ENCODE results near the gene ANKRD52.
"Not testable (repeated sequence)": the region's sequence is repeated elsewhere in the genome, so short reads cannot be mapped to it uniquely, and the experiment has no call there.

ANKRD52 gene

DNA sequence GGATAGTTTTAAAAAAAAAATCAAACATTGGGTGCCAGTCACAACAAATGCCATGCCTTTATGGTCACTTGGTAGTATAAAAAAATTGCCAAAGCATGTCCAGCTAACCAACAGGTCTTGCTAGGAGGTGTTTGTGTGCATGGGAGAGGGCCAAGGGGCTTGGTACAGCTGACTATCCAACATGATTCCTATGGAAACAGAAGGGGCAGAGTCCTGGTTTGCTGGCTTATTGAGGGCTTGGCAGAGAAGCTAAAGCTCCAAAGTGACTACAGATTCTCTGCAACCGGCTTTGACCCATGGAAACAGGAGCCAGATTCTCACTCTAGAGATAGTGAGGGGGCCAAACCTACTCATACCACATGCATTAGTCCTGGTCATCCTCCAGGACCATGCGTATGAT, 14.3 kb upstream of the ANKRD52 start:
- DNase-seq (ENCODE audit: low spot score) = not testable (repeated sequence)

DNA sequence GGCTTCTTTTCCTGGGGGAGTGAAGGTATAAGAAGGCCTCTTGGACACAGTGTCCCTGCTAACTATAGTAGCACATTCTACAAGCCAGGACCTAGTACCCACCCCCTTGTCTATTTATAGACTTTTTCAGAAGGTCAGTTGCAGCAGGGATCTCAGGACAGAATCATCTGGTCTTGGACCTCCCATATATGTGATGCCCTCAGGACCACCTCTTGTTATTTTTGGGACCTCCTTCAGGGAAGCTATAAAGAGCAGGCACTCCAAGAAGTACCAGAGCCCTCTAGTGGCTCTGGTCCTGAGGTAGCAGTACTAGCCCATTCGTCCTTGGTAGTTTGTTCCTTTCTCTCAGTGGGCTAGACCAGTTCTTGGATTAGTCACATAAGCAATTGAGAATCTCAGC, 12.8 kb upstream of the ANKRD52 start:
- DNase-seq (ENCODE audit: low spot score) = no peak

DNA sequence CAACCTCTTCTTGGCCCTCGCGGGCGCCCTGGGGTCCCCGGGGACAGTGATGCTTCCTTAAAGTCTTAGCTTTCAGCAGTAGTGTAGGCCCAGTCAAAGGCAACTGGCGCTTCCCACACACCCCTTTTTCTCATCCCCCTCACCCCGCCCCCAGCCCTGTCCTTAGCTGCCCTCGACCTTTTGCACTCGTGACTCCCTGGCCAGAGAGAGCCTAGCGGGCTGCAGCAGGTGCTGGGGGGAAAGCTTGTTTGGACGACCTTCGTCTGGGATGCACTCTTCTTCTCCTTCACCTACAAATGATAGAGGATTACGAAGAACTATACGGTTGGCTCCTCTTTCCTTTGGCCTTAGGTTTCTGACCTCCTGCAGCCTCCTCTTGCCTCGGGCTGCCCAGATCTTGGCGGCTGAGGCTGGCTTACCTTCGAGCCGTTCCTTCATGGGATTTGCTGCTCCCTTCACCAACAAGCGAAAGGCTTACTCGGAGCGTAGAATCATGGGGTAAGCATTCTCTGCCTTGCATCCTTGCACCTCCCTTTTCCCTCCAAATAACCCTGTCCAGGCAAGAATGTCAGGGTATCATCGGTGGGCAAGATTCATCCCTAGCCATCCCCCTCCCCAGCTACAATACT, 9.4 kb upstream of the ANKRD52 start:
- no peak for DNase-seq (ENCODE audit: low spot score)

DNA sequence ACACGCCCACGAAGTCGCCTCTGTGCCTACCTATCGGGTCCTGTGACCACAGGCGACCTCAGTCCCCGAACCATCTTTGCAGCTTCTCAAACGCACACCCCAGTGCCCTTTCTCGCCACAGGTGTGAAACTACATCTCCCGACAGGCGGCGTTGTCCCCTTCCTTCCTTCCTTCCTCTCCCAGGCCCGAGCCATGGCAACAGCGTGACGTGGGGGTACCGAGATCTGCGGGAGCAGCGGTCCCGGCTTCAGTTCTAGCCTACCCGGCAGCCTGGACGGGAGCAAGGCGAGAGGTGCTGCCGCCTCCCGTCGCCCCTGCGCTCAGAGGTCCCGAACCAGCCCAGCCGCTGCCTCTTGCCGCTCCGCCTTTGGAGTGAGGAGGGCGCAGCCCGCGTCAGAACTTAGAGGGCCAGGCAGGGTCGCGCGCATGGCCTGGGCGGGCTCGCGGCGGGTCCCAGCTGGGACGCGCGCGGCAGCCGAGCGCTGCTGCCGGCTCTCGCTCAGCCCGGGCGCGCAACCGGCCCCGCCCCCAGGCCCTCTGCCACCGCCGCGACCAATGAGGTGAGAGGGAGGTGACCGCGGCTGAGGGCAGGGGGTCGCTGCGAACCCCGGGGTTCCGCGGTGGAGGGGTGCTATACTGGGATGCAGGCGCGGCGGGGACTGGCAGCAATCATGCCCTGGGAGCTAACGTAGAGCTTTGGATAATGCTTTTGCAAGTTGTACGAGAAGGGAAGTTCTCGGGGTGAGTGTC, 8.7 kb upstream of the ANKRD52 start, which contains the start of gene COQ10A:
TSS of gene COQ10A (plus strand) at position 250 of the 750 bp plus-strand sequence. CDS start at position 427, 177 bp downstream.
- peak; percentile 88 for DNase-seq (ENCODE audit: low spot score)

DNA sequence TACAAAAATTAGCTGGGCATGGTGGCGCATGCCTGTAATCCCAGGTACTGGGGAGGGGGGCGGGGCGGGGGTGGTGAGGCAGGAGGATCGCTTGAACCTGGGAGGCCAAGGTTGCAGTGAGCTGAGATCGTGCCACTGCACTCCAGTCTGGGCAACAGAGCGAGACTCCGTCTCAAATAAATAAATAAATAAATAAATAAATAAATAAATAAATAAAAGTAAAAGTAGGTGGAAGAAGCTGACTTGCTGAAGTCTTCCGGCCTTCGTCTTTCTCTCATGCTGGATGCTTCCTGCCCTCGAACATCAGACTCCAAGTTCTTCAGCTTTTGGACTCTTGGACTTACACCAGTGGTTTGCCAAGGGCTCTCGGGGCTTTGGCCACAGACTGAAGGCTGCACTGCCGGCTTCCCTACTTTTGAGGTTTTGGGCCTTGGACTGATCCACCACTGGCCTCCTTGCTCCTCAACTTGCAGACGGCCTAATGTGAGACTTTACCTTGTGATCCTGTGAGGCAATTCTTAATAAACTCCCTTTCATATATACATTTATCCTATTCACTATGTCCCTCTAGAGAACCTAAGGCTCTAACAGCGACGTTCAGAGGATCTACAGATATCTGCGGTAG, 8.0 kb upstream of the ANKRD52 start:
- DNase-seq (ENCODE audit: low spot score) = not testable (repeated sequence)

DNA sequence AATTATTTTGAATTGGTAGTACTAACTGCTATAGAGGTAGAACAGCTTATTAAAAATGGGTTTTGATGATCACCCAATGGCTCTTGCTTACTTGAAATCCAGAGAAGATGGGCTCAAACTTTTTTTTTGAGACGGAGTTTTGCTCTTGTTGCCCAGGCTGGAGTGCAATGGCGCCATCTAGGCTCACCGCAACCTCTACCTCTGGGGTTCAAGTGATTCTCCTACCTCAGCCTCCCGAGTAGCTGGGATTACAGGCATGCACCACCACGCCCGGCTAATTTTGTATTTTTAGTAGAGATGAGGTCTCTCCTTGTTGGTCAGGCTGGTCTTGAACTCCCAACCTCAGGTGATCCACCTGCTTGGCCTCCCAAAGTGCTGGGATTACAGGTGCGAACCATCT, 4.8 kb upstream of the ANKRD52 start:
- not testable (repeated sequence) for DNase-seq (ENCODE audit: low spot score)

DNA sequence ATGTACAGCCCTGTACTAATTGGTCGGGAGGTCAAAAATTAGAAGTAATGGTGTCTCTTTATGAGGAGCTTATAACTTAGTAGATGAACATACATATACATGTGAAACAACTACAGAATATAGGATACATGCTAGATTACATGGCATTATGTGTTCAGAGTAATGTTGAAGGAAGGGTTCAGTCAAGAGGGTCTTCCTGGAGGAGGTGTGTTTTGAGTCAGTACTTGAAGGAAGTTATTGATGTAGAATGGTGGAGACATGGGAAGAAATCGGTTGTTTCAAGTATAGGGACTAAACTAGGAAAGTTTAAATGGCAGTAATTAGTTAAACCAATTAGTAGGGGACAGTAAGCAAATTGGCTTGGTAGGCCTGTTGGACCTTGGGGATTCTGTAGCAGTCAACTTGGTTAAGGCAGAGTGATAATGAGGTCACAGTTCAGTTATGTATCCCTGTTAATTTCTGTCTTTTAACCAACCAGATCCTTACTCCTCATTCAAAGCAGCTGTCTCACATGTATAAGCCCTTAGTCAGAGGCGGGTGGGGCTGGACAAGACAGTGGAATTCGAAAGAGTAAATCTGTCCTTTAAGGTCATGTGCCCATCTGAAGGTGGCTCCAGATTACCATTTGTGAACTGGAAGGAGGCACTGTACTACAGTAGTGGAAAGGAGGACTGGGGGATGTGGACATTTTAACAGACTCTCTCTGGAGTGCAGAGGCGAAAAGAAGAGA, 3.5 kb upstream of the ANKRD52 start:
- DNase-seq (ENCODE audit: low spot score) = no peak

DNA sequence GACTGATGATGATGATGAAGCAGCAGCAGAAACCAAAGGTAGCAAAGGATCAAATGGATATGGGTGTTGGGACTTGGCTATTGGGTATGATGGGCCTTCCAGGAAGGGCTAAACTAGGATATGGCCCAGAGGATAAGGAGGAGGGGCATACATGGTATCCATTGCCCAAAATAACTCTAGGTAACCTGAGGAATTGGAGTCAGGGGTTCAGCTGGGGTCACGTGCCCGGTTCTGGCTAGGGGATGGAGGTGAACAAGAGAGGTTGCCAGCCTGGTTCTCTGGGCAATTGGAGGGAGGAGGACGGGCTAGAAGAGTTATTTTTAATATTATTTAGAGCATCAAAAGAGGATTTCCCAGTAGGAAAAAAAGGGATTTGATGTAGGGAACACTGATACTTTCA, 2.7 kb upstream of the ANKRD52 start:
- DNase-seq (ENCODE audit: low spot score) = no peak

DNA sequence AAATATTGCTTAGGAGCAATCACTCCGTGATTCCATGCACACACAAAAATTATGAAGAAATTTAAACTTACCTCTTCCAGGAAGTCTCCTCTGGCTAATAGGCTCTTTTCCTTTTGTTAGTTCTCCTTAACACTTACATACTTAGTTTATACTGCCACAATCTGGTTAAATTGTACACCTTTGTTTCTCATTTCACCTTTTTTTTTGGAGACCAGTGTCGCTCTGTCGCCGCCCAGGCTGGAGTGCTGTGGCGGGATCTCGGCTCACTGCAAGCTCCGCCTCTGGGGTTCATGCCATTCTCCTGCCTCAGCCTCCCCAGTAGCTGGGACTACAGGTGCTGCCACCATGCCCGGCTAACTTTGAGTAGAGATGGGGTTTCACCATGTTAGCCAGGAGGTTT, 2.2 kb upstream of the ANKRD52 start:
- no peak for DNase-seq (ENCODE audit: low spot score)

DNA sequence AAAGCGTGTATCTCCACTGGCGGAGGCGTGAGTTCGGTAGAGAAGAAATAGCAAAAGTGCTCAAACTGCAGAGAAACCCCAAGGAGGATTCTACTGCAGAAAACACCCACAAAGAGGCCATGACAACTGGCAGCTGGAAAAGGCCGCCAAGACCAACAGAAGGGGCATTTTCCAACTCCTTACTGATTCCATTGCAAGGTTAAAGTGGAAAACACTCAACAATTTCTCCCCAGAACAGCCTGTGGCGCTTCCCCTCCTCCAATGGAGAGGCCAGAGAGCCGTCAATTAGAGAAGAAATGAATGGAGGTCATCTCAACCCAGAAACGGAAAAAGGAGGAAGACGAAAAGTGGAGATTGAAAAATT, 618 bp upstream of the ANKRD52 start:
- no peak for DNase-seq (ENCODE audit: low spot score)

DNA sequence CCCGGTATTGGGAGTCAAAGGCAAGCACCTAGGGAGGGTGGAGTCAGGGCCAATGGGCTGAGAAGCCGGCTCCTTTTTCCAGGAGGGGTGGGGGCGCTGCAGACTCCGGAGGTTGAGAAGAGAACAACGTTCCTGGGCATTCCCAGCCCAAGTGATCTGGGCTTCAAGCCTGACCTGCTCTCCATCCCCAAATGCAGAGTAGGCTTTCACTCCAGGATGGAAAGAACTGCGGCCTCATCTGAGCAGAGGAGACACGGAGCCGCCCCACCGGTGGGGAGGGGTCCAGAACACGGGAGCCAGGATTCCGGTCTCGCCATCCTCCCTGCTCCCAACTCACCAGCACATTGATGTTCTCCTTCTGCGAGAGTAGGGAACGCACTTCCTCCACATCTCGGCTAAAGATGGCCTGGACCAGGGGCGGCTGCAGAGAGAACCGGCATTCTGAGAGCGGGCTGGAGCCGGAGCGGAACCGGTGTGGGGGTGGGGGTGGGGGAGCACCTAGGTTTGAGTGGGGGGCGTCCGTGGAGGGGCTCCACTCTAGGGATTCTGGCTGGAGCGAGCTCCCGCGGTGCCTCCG, 605 bp downstream of the ANKRD52 start:
- no peak for DNase-seq (ENCODE audit: low spot score)

DNA sequence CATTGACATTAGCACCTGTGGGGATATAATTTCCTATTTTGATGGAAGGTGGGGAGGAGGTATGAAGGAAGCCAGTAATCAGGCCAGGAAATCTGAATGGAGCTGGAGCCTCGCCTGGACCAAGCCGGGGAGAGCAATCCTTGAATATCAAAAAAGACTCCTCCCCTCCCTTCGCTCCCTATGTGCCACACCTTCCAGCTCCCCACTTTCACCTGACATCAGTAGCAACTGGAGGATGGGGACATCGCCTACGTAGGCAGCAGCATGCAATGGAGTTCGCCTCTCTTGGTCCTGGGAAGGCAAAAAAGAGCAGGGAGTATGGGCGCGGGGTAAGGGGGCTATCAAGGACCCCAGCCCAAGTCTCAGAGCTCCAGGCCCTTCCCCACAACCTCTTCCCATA, 1.1 kb downstream of the ANKRD52 start:
- no peak for DNase-seq (ENCODE audit: low spot score)

DNA sequence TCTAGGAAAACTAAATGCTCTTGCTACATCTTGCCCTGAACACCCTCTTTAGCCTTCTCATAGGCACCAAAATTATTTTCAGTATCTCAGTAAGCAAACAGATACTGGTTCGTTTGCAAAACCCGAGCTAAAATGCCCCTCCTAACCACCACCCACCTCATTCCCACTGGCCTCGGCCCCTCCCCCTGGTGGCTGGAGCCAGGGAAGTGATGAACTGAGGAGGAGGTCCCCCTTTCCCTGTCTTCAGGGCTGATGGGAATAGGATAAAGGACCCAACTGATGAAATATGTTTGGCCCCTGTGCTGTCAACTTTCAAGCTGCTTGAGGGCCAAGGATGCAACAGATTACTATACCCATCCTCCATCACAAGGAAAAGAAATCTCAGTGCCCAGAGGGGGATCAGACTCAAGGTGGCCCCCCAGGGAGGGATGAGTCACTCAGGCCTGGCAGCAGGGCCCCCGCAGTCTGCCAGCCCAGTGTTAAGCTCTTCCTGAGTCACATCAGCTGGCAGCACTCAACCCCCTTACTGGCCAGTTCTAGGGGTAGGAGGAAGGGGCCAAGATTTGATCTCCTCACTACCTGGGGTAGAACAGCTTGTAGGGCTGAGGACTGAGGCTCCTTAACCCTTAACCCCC, 1.7 kb downstream of the ANKRD52 start:
- DNase-seq (ENCODE audit: low spot score) = no peak

DNA sequence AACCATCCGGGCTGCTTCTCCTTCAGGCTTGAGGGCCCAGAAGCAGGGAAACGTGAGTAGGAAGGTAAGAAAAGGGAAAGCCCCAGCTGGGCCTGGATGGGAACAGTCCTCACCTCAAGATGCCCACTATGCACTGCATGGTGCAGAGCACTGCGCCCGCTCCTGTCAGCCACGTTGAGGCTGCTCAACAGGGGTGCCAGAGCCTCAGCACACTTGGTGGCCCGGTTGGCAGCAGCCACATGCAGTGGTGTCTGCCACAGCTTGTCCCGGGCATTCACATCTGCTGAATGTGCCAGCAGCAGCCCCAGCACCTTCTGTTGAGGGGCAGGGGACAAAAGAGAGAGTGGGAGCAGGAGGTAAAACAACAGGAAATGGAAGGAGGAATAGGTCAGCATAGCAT, 2.5 kb downstream of the ANKRD52 start:
- no peak for DNase-seq (ENCODE audit: low spot score)

DNA sequence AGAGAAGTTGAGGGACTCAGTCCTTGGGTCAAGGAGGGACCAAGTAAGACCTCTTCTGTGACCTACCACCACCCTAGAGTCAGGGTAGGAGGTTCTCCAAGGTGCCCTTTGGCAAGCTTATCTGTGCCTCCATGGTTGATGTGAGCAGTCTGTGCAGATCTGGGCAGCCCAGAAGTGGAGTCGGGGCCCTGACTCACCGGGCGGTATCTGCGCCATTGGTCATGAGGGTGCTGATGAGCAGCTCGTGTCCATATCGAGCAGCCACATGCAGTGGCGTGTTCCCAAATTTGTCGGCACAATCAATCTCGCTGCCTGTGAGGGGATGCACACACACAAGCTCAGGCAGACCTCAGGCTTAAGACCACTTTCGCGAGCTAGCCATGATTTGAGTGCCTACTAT, 5.1 kb downstream of the ANKRD52 start:
- DNase-seq (ENCODE audit: low spot score) = no peak

DNA sequence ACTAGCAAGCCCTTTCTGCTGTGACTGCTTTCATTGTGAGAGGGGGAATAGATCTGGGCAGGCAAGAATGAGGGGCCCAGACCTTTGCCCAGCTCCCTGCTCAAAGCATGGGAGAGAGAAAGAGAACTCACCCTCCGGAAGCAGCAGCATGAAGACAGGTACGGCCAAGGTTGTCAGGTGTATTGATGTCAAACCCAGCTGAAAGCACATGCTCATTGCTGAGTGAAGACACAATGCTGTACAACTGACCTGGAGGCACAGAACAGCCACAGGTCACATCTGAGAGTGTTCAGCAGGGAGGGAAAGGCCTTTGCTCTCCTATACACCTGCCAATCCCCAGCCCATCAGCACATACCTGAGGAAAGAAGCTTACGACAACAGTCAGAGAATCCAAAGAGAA, 5.5 kb downstream of the ANKRD52 start:
- DNase-seq (ENCODE audit: low spot score) = no peak

DNA sequence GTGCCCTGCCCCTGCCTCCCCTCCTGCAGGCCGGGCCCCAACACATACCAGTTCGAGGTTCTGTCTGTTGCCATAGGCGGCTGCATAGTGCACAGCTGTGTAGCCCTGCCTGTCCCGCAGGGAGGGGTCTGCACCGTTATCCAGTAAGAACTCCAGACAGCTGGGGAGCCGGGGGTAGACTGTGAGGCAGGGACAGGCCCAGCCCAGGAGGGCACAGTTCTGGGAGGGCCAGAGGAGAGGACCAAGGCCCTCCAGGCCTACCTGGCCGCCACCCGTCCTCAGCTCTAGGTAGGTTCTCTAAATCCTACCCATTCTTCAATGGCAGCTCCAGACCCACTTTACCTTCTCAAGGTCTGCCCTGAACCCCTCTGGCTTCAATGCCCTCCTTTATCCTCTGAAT, 9.5 kb downstream of the ANKRD52 start:
- no peak for DNase-seq (ENCODE audit: low spot score)

DNA sequence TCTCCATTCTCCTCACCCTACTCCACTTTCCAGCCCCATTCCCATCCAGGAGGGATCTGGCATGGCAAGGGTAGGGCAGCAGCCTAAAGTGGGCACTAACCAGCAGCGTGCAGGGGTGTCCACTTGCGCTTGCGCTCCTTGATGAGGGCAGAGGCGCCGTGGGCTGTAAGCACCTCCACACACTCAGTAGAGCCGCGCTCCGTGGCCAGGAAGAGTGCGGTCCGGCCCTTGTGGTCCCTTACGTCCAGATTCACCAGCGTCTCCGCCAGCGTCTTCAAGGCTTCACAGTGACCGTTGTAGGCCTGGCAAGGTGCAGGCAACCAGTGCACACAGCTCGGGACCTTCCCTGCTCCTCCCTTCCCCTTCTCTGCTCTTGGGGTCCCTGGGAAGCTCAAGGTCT, 10.3 kb downstream of the ANKRD52 start:
- no peak for DNase-seq (ENCODE audit: low spot score)

DNA sequence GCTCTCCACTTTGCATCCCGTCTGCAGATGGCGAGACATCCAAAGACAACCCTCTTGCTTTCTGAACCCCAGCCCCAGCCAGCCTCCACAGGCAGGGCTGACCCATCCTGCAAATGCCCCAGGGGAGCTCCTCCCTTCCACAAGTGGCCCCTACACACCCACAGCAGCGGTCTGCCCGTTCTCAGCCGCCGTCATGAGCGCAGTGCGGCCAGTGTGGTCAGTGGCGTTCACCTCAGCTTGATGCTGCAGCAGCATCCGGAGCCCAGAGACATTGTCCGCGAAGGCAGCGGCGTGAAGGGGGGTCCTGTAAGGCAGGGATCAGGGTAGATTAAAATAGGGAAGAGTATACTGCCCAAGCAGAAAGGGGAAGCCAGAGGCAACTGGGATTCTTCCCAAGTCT, 13.7 kb downstream of the ANKRD52 start:
- DNase-seq (ENCODE audit: low spot score) = no peak

DNA sequence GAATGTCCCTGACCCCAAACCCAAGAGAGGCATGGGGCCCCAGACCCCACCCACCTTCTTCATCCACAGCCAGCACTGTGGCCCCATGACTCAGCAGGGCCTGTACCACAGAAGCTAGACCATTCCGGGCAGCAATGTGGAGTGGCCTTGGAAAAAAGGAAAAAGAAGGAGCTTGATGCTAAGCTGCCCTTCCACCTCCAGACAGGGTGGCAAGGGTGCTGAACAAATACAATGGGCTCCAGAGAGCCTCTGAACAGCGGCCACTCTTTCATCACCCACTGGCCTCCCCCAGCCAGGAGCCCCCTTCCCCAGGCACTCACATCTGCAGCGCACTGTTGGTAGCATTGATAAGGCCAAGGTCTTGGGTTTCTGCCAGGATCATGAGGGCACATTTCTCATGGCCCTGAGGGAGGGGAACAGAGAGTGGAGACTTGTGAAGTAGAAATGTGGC, 14.4 kb downstream of the ANKRD52 start:
- DNase-seq (ENCODE audit: low spot score) = no peak

DNA sequence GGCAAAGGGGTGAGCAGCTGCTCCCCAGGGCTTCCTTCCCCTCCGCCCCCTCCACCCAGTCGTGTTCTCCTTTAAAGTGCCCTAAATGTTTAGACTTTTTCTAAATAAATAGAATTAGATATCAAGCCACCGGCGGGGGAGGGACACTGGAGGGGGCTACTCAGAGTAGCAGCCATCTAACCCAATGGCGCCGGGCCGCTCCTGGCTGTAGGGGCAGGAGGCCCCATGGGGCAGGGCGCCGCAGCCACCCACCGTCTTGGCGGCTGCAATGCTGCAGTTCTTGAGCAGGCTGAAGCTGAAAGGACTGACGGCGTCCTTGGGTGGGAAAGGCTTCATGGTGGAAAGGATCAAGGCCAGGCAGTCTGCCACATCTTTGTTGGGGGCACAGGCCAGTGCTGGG, 15.2 kb downstream of the ANKRD52 start:
- DNase-seq (ENCODE audit: low spot score) = no peak
